IPS DF 4.7 (cell line): ENCODE data around the gene THSD1.
"Not testable (repeated sequence)": the region's sequence is repeated elsewhere in the genome, so short reads cannot be mapped to it uniquely, and the experiment has no call there.

Source experiments
- DNase-seq: peaks from one replicate; pipeline ENCODE4 v3.0.0-alpha.2; 2013; ENCODE audit warnings: low spot score; ENCODE audit errors: extremely low read depth

Gene THSD1

DNA sequence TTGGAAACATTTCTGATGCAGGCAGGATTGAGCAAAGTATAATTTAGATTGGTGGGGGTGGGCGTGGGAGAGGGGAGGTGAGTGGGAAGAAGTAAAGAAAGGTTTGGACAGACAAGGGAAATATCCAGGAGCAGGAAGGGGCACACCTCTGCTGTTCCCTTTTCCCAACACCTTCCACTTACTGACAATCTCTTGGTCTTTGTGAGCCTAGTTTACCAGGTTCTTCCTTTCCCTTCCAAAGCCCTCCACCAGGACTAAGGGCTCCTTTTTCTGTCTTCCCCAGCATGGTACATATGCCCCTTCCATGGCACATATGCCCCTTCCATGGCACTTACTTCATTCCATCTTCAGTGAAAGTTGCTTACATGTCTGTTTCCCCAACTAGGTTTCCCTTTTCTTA, 6.2 kb upstream of the THSD1 start:
- DNase-seq: no peak

DNA sequence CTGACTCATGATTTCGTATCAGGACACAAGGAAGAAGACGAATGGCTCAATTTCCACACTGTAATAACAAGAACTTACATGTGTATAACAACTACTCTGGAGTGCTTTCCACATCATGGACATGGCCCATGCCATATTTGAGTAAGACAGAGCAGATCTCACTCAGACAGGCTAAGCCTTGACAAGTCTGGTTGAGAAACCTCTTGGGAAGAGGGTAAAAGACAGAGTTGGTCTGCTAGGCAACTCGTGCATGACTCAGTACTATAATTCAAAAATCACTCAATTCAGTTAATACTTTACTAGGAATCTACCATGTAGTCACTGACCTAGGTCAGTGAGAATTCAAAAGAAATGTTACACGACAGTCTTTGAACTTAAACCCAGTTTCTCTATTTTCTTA, 5.7 kb upstream of the THSD1 start:
- DNase-seq: no peak

DNA sequence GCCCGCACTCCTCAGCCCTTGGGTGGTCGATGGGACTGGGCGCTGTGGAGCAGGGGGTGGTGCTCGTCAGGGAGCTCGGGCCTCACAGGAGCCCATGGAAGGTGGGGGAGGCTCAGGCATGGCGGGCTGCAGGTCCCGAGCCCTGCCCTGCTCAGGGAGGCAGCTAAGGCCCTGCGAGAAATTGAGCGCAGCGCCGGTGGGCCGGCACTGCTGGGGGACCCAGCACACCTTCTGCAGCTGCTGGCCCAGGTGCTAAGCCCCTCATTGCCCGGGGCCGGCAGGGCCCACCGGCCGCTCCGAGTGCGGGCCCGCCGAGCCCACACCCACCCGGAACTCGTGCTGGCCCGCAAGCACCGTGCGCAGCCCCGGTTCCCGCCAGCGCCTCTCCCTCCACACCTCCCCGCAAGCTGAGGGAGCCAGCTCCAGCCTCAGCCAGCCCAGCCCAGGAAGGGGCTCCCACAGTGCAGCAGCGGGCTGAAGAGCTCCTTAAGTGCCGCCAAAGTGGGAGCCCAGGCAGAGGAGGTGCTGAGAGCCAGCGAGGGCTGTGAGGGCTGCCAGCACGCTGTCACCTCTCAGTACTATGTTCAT, 2.2 kb upstream of the THSD1 start:
- DNase-seq: not testable (repeated sequence)

- not testable (repeated sequence) for DNase-seq
Measured at GRCh38 chr13:52407436-52407835, 1.5 kb upstream of the THSD1 start.

- DNase-seq: no peak
Measured at GRCh38 chr13:52406629-52407028, 657 bp upstream of the THSD1 start.

DNA sequence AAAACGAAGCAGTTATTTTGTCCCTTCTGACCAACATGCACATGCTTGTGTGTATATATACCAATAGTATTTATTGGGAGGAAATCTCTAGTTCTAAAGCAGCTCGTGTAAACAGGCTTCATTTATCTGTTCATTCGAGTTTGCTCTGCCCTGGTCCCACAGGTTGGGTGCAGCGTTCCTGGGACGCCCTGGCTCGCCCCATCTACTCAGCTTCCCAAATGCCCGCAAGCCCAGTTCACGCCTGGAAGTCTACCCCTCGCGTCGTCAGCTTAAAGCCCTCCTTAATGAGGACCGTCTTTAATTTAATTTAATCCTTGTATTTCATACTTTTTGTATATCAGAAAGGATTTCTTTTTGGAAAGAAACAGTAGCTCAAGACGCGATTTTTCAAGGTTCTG, 604 bp downstream of the THSD1 start:
- DNase-seq: no peak

- no peak for DNase-seq
Measured at GRCh38 chr13:52399708-52400107, 6.3 kb downstream of the THSD1 start.

DNA sequence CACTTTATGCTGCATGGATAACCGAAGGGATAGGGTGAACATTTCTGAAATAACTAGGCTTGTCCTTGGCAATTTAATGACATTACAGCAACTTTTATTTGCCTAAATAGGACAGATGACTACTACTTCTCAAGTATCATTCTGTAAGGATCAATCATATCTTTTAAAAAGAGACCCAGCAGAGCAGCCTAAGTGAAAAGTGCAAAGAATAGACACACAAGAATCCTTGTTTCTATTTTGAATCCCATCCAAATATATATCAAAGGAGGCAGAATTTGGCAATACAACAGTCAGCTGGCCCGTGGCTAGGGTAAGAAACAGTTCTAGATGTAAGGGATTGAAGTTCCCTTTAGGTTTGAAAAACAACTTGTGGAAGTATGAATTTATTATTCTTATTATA, 6.9 kb downstream of the THSD1 start:
- DNase-seq: no peak

DNA sequence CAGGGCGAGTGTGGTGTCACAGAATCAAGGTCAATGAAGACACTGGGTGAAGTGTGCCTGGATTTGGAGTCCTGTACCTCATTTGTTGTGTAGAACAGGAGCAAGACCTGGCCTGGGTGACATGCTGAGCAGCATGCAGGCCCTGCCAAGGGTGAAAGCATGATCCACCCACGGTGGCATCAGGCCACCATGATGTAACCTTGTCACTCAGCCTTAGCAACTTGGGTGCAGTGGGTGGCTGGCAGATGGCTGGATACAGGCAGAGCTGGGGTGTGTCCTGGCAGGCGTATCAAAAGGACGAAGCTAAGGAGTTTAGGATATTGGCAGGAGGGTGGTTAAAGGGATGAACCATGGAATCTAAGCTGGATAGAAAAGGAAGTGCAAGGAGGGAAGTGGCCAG, 10.3 kb downstream of the THSD1 start:
- no peak for DNase-seq

- DNase-seq: no peak
Measured at GRCh38 chr13:52394586-52394985, 11.4 kb downstream of the THSD1 start.

GRCh38 chr13:52393572-52394357, 12.2 kb downstream of the THSD1 start:
- DNase-seq: no peak

DNA sequence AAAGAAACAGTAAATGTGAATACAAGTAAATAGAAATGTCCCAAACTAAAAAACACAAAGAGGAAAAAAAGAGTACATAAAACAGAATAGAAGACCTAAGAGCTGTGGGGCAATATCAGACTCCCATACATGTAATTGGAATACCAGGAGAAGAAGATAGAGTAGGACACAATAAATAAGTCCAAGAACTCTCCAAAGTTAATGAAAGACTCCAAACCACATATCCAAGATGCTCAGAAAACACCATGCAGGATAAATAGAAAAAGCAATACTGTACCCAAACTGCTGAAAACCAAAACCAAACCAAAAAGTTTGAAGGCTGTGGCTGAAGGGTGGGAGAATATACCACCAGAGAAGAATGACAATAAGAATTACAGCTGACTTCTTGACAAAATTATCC, 18.3 kb downstream of the THSD1 start:
- DNase-seq: no peak

- no peak for DNase-seq
Measured at GRCh38 chr13:52385870-52386269, 20.1 kb downstream of the THSD1 start.

DNA sequence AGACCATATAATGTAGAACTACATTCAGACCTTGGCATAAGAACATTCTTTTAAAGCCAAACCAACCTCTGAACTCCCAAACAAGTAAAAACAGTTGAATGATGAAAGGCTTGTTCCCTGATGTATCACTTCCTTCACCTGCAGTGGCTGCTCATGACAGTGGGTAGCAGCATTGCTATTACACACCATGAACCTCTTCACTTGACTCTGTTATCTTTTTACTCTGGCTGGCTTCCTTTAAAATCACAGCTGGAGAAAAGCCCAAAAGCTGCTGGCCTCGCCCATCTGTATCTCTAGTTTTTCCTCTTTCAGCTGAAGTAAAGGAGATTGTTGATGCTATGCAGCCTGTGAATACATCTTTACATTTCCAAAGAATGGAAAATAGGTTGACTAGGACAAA, 22.6 kb downstream of the THSD1 start:
- DNase-seq: no peak

- DNase-seq: no peak
Measured at GRCh38 chr13:52378312-52378711, 27.7 kb downstream of the THSD1 start.

GRCh38 chr13:52377898-52378297, 28.1 kb downstream of the THSD1 start:
- DNase-seq: no peak

DNA sequence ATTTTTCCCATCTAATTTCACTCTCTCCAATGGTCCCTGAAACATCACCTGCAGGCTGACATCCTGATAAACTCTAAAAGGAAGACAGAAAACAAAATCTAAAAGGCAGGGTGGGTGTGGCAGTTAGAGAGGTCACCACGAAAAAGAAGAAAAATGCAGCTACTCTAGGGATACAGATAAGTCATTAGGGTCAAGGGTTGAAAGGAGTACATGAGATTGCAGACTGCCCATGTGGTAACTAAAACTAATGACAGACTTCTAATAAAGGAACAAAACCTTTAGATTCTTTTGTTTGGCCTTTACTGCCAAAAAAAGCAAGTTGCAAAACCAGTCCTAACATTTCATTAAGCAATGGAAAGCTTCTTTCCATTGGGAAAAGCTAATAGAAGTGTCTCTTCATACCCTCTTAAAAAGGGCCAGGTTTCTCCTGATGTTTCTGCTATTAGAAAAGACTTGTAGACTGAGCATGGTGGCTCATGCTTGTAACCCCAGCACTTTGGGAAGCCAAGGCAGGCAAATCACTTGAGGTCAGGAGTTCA, 31.0 kb downstream of the THSD1 start:
- no peak for DNase-seq

- DNase-seq: no peak
Measured at GRCh38 chr13:52374389-52374788, 31.6 kb downstream of the THSD1 start.

DNA sequence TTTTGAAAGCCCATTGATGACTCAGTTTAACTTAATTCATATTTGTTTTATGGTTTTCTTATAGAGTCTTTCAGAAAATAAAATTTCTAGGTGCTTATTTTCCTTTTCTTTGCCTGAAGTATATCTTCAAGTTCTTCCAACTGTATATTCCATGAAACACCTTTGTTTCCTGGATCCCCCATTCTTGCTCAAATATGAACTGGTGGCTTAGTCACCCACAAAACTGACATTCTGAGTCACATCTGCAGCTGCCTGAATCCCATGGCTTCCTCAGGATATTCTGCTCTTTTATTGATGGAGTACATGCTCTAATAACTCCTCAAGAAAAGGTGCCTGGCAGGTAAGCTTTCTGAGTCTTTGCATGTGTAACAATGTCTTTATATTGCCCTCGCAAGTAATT, 32.7 kb downstream of the THSD1 start:
- DNase-seq: not testable (repeated sequence)

DNA sequence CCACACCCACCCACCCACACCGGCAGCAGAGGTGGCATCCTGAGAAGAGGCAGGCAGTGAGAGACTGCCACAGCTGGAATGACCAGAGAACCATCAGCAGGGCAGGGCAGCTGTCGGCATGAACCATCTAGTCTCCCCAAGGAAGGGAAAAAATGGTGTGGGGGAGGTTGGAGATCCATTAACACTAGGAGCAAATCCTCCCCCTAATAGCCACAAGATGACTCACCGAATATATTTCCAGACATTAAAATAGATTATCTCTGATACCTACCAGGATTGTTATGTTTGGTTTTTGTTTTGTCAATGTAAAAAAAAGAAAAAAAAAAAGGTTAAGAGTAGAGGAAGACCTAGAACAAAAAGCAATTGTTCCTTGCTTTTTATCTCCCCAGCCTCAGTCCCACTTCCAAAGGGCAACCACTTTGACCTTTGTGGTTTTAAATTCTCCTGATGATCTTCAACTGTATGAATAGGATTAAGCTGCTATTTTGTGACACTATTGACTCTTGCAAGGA, 34.2 kb downstream of the THSD1 start:
- no peak for DNase-seq

DNA sequence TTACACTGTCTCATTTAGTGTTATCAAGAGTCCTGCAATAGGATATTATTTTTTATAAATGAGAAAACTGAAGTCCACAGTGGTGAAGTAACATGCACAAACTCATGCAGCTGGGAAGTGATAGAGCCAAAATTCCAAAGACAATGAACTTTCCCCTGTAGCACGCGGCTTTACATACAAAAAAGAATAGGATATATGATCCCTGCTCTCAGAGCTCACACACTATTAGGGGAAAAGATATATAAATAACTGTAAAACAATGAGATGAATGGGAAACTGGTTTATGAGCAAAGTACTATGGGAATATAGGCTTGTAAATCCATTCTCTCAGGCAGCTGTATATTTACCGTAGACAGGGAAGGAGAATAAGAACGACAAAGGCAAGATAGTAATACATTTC, 39.7 kb downstream of the THSD1 start:
- no peak for DNase-seq

DNA sequence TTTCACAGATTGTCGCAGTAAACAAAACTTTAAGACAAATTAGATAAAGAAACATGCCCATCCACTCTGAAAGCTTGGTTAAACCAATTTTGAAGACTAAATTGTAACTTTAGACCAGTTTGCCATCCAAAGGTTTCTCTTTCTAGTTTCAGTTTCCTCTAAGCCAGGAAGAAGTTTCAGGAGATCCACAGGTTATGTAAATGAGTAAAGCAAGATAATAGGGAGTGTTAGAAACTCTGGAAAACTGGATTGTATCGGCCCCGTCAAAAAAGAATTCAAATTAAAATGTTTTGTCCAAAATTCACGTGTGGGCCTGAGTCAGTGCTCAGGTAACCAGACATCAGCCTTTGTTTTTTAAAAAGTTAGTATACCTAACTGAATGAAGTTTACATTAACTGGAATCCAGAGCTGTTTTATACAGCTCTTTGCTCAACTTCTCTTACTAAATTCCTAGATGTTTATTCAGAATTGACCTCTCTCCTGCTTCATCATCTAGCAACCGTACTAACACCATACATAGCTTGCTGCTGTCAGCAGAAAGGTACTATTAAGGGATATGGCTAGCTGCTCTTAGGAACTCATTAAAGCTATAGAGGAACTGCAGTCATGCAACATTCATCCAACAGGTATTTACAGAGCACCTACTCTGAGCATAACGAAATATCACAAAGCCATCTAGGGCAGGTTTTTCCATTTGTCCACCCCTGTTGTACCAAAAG, 43.6 kb downstream of the THSD1 start:
- not testable (repeated sequence) for DNase-seq
